Skeletal muscle tissue (tissue), 4 donors: Measurements from ENCODE around the gene USP6NL. TPM values are rescaled to one million over a fixed set of nuclear protein-coding genes. Genes with fewer than 3 reads are reported as not detected.

Source experiments
- H3K27ac ChIP-seq: one replicate; pipeline ENCODE4 v1.7.0; 2013; ENCODE audit warnings: mild to moderate bottlenecking, low read depth, low read length, inconsistent platforms
- H3K27me3 ChIP-seq, 3 donors: one replicate each; pipeline ENCODE4 v1.7.0; 2013; ENCODE audit warnings: low read length in 3 of 3; ENCODE audit not compliant: control insufficient read depth in 3 of 3, insufficient read depth in 3 of 3
- H3K36me3 ChIP-seq, 3 donors: one replicate each; pipeline ENCODE4 v1.7.0; 2013; ENCODE audit warnings: low read length in 3 of 3; ENCODE audit not compliant: control insufficient read depth in 3 of 3, insufficient read depth in 3 of 3
- H3K4me1 ChIP-seq, 3 donors: one replicate each; pipeline ENCODE4 v1.7.0; 2013; ENCODE audit warnings: low read length in 3 of 3, mild to moderate bottlenecking in 3 of 3; ENCODE audit not compliant: control insufficient read depth in 3 of 3, insufficient read depth in 3 of 3
- H3K4me3 ChIP-seq, 3 donors: one replicate each; pipeline ENCODE4 v1.7.0; 2013; ENCODE audit warnings: low read length in 3 of 3
- H3K9ac ChIP-seq, 3 donors: one replicate each; pipeline ENCODE4 v1.7.0; 2013; ENCODE audit warnings: low read length in 3 of 3, mild to moderate bottlenecking in 3 of 3, moderate library complexity in 2 of 3, low read depth in 1 of 3
- H3K9me3 ChIP-seq, 3 donors: one replicate each; pipeline ENCODE4 v1.7.0; 2013; ENCODE audit warnings: low read length in 3 of 3; ENCODE audit not compliant: control insufficient read depth in 3 of 3
- total RNA-seq: library from RNA; depleted of rRNA; stranded (reverse); fragments of >200 nt; gene quantifications from one replicate; pipeline ENCODE4 v1.2.3, GENCODE V29; 2014
- donor health status: Osteomylitis.

Gene USP6NL
- total RNA-seq, 1 donor from 2014 or later, result 4.7 TPM

DNA sequence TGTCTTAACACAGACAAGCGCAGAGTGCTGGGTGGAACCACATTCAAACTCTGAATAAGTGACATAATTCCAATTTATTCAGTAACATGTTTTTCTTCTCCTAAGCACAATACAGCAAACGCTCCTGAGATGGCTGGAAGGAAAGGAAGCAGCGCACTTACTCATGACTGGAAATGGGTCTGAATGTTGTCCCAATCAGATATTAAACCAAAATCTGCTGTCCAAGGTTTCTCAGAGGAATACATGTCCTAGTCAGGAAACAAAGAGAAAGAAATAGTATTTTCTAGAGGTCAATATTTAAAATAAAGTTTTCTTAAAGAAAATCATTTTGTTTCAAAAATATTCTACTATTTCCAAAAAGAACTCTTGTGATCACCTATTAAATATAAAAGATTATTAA, 14.0 kb downstream of the USP6NL start:
- Histone ChIP-seq H3K27ac (no peak overlapping the region), H3K4me3 (no peak overlapping the region), H3K9ac (no peak overlapping the region), H3K27me3 (no peaks in the 10 kb centered on the region), H3K9me3 (no peaks in the 10 kb centered on the region), H3K36me3 (no peaks in the 10 kb centered on the region), H3K4me1 (peaks cover 0 to 2% (median 0%) of the 10 kb centered on the region in 3 donors)

- H3K27ac ChIP-seq, result no peak overlapping the region
- peaks cover 0 to 2% (median 0%) of the 10 kb centered on the region in 3 donors for H3K4me1 ChIP-seq
- no peaks in the 10 kb centered on the region for H3K27me3 ChIP-seq
- no peak overlapping the region for H3K4me3 ChIP-seq
- H3K9ac ChIP-seq, result peak overlapping the region in 1 of 3 donors; percentile 17
- no peaks in the 10 kb centered on the region for H3K36me3 ChIP-seq
- H3K9me3 ChIP-seq, result no peaks in the 10 kb centered on the region
Measured at GRCh38 chr10:11595395-11595692, 16.1 kb downstream of the USP6NL start.

GRCh38 chr10:11594589-11595394, 16.7 kb downstream of the USP6NL start:
- Histone ChIP-seq H3K4me1 (peaks cover 0 to 2% (median 0%) of the 10 kb centered on the region in 3 donors), H3K27ac (no peak overlapping the region), H3K27me3 (no peaks in the 10 kb centered on the region), H3K36me3 (no peaks in the 10 kb centered on the region), H3K4me3 (no peak overlapping the region), H3K9me3 (no peaks in the 10 kb centered on the region), H3K9ac (peak overlapping the region in 1 of 3 donors; percentile 17)

GRCh38 chr10:11593612-11594011, 17.8 kb downstream of the USP6NL start:
- Histone ChIP-seq H3K9me3 (no peaks in the 10 kb centered on the region), H3K36me3 (no peaks in the 10 kb centered on the region)

GRCh38 chr10:11589738-11590137, 21.7 kb downstream of the USP6NL start:
- no peaks in the 10 kb centered on the region for H3K27me3 ChIP-seq
- no peaks in the 10 kb centered on the region for H3K4me1 ChIP-seq
- no peak overlapping the region for H3K27ac ChIP-seq
- no peaks in the 10 kb centered on the region for H3K36me3 ChIP-seq
- no peaks in the 10 kb centered on the region for H3K9me3 ChIP-seq
- no peak overlapping the region for H3K4me3 ChIP-seq
- H3K9ac ChIP-seq, result no peak overlapping the region

More at GRCh38 chr10:11593612-11594011, 17.8 kb downstream of the USP6NL start:
- Histone ChIP-seq H3K27ac (no peak overlapping the region), H3K4me3 (no peak overlapping the region), H3K9ac (no peak overlapping the region), H3K27me3 (no peaks in the 10 kb centered on the region), H3K4me1 (peaks cover 0 to 2% (median 0%) of the 10 kb centered on the region in 3 donors)

DNA sequence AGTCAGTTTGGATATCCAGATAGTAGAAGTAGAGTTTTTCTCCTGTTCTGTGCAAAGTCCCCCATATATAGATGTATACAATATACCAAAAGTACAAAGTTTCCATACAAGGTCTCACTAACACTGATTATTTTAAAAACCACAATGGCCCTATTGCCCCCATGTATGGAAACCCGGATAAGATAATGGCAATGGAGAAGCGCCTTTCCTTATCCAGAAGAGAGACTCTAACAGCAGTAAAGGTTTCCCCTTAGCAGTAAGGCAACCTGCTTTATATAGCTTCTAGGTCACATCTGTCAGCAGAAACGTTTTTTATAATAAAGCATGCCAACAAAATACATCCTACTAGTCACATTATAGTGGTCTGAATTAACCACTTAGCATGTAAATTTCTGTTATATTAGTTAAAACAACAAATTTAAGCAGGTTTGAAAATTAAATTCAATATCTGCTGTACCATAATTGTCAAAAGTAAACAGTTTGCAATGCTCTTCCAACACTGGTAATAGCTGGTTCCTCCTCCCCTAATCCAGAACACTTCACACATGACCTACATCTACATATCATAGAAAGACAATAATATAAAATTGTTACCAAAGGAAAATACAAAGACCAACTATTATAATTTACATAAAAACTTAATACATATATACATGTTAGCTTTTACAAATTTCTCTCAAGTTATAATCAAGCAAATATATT, 22.4 kb downstream of the USP6NL start:
- Histone ChIP-seq H3K27ac (no peak overlapping the region), H3K9me3 (no peaks in the 10 kb centered on the region), H3K4me3 (no peak overlapping the region), H3K4me1 (no peaks in the 10 kb centered on the region), H3K9ac (no peak overlapping the region), H3K27me3 (no peaks in the 10 kb centered on the region), H3K36me3 (no peaks in the 10 kb centered on the region)

GRCh38 chr10:11587722-11588259, 23.7 kb downstream of the USP6NL start:
- Histone ChIP-seq H3K9me3 (no peaks in the 10 kb centered on the region), H3K27me3 (no peaks in the 10 kb centered on the region), H3K27ac (no peak overlapping the region), H3K4me1 (no peaks in the 10 kb centered on the region), H3K4me3 (no peak overlapping the region), H3K9ac (no peak overlapping the region), H3K36me3 (no peaks in the 10 kb centered on the region)

DNA sequence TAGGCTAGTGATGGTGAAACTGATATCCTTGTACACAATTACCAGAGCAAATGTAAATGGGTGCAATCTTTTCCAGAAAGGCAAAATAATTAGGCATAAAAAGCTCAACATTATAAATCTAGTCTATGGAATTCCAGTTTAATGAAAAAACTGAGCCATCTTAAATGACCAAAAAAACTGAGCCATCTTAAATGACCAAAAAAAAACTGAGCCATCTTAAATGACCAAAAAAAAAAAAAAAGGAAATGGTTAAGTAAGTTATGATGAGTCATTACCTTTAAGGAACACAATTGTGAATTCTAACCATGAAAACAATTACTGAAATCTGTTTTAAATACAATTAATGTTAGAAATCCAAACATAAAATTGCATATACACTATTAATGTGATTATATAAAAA, 25.3 kb downstream of the USP6NL start:
- H3K4me3 ChIP-seq, result no peak overlapping the region
- H3K27ac ChIP-seq, result no peak overlapping the region
- no peaks in the 10 kb centered on the region for H3K36me3 ChIP-seq
- no peaks in the 10 kb centered on the region for H3K9me3 ChIP-seq
- no peak overlapping the region for H3K9ac ChIP-seq
- H3K4me1 ChIP-seq, result no peaks in the 10 kb centered on the region
- H3K27me3 ChIP-seq, result no peaks in the 10 kb centered on the region

DNA sequence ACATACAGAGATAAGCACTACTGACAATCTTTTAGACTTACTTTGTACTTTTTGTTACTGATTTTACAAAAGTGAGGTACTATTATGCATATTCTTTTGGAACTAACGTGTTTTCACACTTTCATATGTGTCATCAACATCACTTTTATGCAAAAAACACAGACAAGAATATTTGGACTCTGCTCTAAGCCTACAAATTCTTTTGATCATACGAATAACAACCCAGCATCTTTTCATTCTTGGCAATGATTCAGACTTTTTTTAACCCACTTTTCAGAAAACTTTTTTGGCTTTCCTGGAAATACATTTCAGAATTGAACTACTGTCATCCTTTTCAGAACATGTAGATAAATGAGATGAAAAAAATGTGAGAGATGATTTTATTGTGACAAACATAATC, 30.2 kb downstream of the USP6NL start:
- no peak overlapping the region for H3K9ac ChIP-seq
- no peak overlapping the region for H3K4me3 ChIP-seq
- H3K27me3 ChIP-seq, result no peaks in the 10 kb centered on the region
- H3K4me1 ChIP-seq, result no peaks in the 10 kb centered on the region
- H3K36me3 ChIP-seq, result no peaks in the 10 kb centered on the region
- no peak overlapping the region for H3K27ac ChIP-seq
- no peaks in the 10 kb centered on the region for H3K9me3 ChIP-seq

- no peaks in the 10 kb centered on the region for H3K9me3 ChIP-seq
- H3K9ac ChIP-seq, result no peak overlapping the region
- no peaks in the 10 kb centered on the region for H3K36me3 ChIP-seq
- H3K4me1 ChIP-seq, result no peaks in the 10 kb centered on the region
- H3K27me3 ChIP-seq, result no peaks in the 10 kb centered on the region
- H3K27ac ChIP-seq, result no peak overlapping the region
- no peak overlapping the region for H3K4me3 ChIP-seq
Measured at GRCh38 chr10:11579885-11580284, 31.6 kb downstream of the USP6NL start.
